ENCODE results near the gene TMEM107.

TMEM107 gene

DNA sequence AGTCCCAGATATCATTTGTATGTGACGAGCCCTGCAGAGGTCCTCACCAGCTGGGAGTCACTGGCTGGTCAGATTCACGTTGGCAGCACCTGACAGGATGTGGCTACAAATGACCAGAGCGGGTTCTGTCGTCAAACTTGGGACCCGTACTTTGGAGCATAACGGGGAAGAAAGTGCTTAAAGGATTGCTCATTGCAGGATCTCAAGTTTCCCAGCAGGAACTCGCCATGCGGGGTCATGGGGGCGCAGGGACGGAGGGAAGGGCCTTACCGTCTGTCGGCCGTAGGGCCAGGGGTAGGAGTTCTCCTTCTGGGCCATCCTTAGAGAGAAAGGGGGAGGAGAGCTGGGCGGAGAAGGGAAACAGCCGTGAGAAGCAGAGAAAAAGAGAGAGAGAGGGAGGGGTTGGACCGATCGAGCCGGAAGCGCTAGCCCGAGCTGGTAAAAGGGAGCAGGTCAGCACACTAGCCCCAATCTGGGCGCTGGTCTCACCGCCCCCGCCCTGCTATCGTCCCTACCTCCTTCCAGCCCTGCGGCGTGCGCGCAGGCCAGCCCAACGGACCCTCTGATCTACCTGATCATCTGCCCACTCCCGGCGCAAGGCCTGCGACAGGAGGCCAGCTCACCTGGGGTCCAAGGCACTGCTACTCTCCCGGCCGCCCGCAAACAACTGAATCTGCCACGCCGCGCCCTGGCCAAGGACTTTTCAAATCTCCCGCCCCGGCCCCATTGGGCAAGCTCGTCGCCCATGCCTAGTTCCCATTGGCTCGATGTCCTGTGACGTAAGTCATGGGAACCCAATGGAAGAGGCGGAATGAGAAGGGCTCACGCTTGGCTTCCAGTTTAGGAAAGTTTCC, 34.0 kb upstream of the TMEM107 start, which contains the start of gene AURKB:
AURKB (minus strand) TSS at position 669 of the 854 bp plus-strand sequence; CDS start at position 318, 351 bp downstream.
- no peak for TF ChIP-seq CTCF (IDR thresholded peaks at IDR 0.05)
- Histone ChIP-seq H3K9me3 (no peaks in the 10 kb centered on the region), H3K27ac (peak within 1 kb of the TSS; percentile 68), H3K36me3 (peaks cover 6% of the 10 kb centered on the region), H3K4me3 (ENCODE audit: low read depth in 1 of 2, low read length in 1 of 2) (peak within 1 kb of the TSS; percentile 67 to 73), H3K4me1 (ENCODE audit: control insufficient read depth in 1 of 2, insufficient read depth in 1 of 2, low read depth in 1 of 2, low read length in 1 of 2) (peaks cover 23 to 28% of the 10 kb centered on the region in 2 experiments), H3K27me3 (no peaks in the 10 kb centered on the region)

- Histone ChIP-seq H3K36me3 (peaks cover 10% of the 10 kb centered on the region), H3K4me3 (ENCODE audit: low read depth in 1 of 2, low read length in 1 of 2) (no peak overlapping the region), H3K27ac (no peak overlapping the region), H3K27me3 (no peaks in the 10 kb centered on the region), H3K4me1 (ENCODE audit: control insufficient read depth in 1 of 2, insufficient read depth in 1 of 2, low read depth in 1 of 2, low read length in 1 of 2) (peaks cover 23 to 28% of the 10 kb centered on the region in 2 experiments), H3K9me3 (no peaks in the 10 kb centered on the region)
- no peak for TF ChIP-seq CTCF (IDR thresholded peaks at IDR 0.05)
Measured at GRCh38 chr17:8206536-8206935, 30.4 kb upstream of the TMEM107 start.

- H3K27me3 ChIP-seq, result no peaks in the 10 kb centered on the region
- no peaks in the 10 kb centered on the region for H3K9me3 ChIP-seq
- peaks cover 10% of the 10 kb centered on the region for H3K36me3 ChIP-seq
- H3K4me3 ChIP-seq (ENCODE audit: low read depth in 1 of 2, low read length in 1 of 2), result no peak overlapping the region
- peaks cover 17 to 21% of the 10 kb centered on the region in 2 experiments for H3K4me1 ChIP-seq (ENCODE audit: control insufficient read depth in 1 of 2, insufficient read depth in 1 of 2, low read depth in 1 of 2, low read length in 1 of 2)
- no peak for TF ChIP-seq CTCF (IDR thresholded peaks at IDR 0.05)
- no peak overlapping the region for H3K27ac ChIP-seq
Measured at GRCh38 chr17:8204761-8205555, 28.8 kb upstream of the TMEM107 start.

DNA sequence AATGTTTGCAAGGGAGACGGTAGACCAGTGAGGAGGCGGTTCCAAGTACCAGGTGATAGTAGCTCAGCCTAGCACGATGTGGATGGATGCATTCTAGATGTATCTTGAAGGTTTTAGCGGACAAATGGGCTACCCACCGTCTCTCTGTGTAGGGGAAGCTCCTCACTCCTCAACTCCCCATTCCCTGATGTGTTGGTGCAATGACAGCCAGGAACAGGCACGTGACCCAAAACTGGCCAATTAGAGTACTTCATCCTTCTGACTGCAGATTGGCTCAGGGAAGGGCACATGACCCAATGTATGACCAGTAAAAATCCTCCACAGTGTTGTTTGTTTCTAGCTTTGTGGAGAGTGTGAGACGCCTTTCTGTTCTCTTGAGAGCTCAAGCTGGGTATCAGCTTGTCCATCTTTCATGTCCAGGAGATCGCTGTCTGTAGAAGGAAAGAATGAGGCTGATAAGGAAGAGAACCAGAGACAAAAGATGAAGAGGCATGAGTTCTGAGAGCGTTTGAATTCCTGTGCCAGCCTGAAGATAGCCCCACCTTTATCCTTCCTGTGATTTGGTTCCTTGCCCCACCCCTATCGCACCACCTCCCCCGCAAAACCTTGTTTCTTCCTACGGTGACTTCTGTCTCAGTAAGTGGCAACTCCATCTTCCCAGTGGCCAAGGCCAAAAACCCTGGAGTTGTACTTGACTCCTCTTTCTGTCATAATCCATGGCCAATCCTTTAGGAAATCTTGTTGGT, 16.1 kb upstream of the TMEM107 start:
- Histone ChIP-seq H3K9me3 (no peaks in the 10 kb centered on the region), H3K4me3 (ENCODE audit: low read depth in 1 of 2, low read length in 1 of 2) (peak overlapping the region; percentile 53 to 64), H3K27ac (peak overlapping the region; percentile 95), H3K36me3 (no peaks in the 10 kb centered on the region), H3K4me1 (ENCODE audit: control insufficient read depth in 1 of 2, insufficient read depth in 1 of 2, low read depth in 1 of 2, low read length in 1 of 2) (peaks cover 49 to 52% of the 10 kb centered on the region in 2 experiments), H3K27me3 (no peaks in the 10 kb centered on the region)
- no peak for TF ChIP-seq CTCF (IDR thresholded peaks at IDR 0.05)

DNA sequence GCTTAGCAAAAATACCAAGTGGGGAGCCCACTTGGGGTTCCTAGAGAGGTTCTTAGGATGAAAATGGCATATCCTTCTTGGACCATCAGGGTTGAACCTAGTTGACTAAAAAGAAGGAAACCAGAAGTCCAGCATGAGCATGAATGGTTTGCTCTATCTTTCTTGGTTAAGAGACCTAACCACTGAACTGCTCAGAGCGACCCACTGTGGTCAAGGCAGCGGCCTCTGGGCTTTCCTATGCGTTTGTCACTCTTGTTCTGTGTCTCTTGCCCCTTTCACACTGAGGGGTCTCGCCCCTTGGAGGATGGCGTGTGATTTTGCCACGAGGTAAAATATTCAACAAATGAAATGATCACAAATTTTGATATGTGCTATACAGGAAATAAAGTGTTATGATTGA, 14.3 kb upstream of the TMEM107 start:
- Histone ChIP-seq H3K27me3 (peaks cover 8% of the 10 kb centered on the region), H3K27ac (peak overlapping the region; percentile 95), H3K4me1 (ENCODE audit: control insufficient read depth in 1 of 2, insufficient read depth in 1 of 2, low read depth in 1 of 2, low read length in 1 of 2) (peaks cover 67 to 69% of the 10 kb centered on the region in 2 experiments), H3K4me3 (ENCODE audit: low read depth in 1 of 2, low read length in 1 of 2) (peak overlapping the region; percentile 89), H3K36me3 (no peaks in the 10 kb centered on the region), H3K9me3 (no peaks in the 10 kb centered on the region)
- no peak for TF ChIP-seq CTCF (IDR thresholded peaks at IDR 0.05)
